Vagina (tissue), 2 donors: ENCODE measurements around the gene BCO1. TPM values are rescaled to one million over a fixed set of nuclear protein-coding genes. Genes with fewer than 3 reads are reported as not detected.

ENCODE experiments used
- DNase-seq, 2 donors: peaks; one replicate each; pipeline ENCODE4 v3.0.0-alpha.2; 2017; ENCODE audit errors: extremely low spot score in 2 of 2
- H3K27ac ChIP-seq: fragments of 200-600 bp; sonication (generic); one replicate; pipeline ENCODE4 v1.5.1; 2019
- H3K27me3 ChIP-seq: fragments of 200-600 bp; sonication (generic); one replicate; pipeline ENCODE4 v1.5.1; 2019
- H3K36me3 ChIP-seq, 2 donors: fragments of 200-600 bp; sonication (generic); one replicate each; pipeline ENCODE4 v1.5.1; 2017 to 2019
- H3K4me1 ChIP-seq: fragments of 200-600 bp; sonication (generic); one replicate; pipeline ENCODE4 v1.5.1; 2019
- H3K4me3 ChIP-seq, 2 donors: fragments of 200-600 bp; sonication (generic); 1 replicate in 1 of 2; 2 replicates in 1 of 2; pipeline ENCODE4 v1.5.1; 2016 to 2019
- H3K9me3 ChIP-seq: fragments of 200-600 bp; sonication (generic); one replicate; pipeline ENCODE4 v1.5.1; 2019
- POLR2A ChIP-seq, 2 donors: fragments of 450-650 bp; IDR thresholded peaks; one replicate each; pipeline ENCODE4 v1.6.1; 2017; ENCODE audit warnings: antibody characterized with exemption in 2 of 2, mild to moderate bottlenecking in 2 of 2, moderate library complexity in 2 of 2
- POLR2AphosphoS5 ChIP-seq, 2 donors: sonication (generic); formaldehyde crosslinking; IDR thresholded peaks; one replicate each; pipeline ENCODE4 v1.9.0; 2017; ENCODE audit warnings: antibody characterized with exemption in 2 of 2, mild to moderate bottlenecking in 2 of 2, low read depth in 1 of 2; ENCODE audit not compliant: insufficient read depth in 1 of 2
- intact Hi-C: fragments of 100-400 bp; cut with DNase I; formaldehyde crosslinking; loops from one replicate; pipeline ENCODE4 v1.15.1; 2023
- total RNA-seq: library from RNA; depleted of rRNA; stranded (reverse); fragments of >200 nt; gene quantifications from one replicate; pipeline ENCODE4 v1.2.3, GENCODE V29; 2016
- TF ChIP-seq, protein P1 (sequence below), 3 experiments: fragments of 450-650 bp in 2 of 3; fragments of 200-600 bp in 1 of 3; sonication (generic) in 1 of 3; IDR thresholded peaks; one replicate each; pipeline ENCODE4 v1.5.1; 2017 to 2019; ENCODE audit warnings: antibody characterized with exemption in 3 of 3, mild to moderate bottlenecking in 2 of 3, moderate library complexity in 2 of 3

Gene BCO1
- total RNA-seq, 1 donor from 2014 or later = not detected

GRCh38 chr16:81277541-81278080 lies 39.1 kb downstream of the BCO1 start:
- no peak for DNase-seq
- TF ChIP-seq POLR2A (IDR thresholded peaks at IDR 0.05) (no peak), POLR2AphosphoS5 (IDR thresholded peaks at IDR 0.05; ENCODE audit: insufficient read depth in 1 of 2, low read depth in 1 of 2) (peak in 1 of 2 donors; percentile 53)
- Histone ChIP-seq H3K27me3 (no peaks in the 10 kb centered on the region), H3K27ac (no peak overlapping the region), H3K36me3 (no peaks in the 10 kb centered on the region), H3K4me1 (no peaks in the 10 kb centered on the region), H3K4me3 (no peak overlapping the region), H3K9me3 (no peaks in the 10 kb centered on the region)
- intact Hi-C loops = no loop called here

DNA sequence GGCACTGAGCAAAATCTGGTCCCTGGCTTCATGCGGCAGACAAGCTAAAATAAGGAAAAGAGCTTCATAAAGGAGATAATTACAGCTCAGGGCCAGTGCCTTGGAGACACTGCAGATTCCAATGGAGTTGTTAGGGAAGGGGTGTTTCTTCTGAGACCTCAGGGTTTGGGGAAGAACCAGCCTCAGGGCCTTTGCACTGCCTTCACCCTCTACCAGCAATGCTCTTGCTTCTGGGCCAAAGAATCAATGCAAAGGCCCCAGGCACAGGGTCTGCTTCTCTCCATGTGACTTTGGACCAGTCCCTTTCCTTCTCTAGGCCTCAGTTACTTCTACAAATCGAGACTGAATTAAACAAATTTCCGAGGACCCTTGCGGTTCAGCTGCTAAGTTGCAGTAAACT lies 40.0 kb downstream of the BCO1 start:
- no peak overlapping the region for H3K27ac ChIP-seq

GRCh38 chr16:81279392-81279791 lies 40.9 kb downstream of the BCO1 start:
- TF ChIP-seq, protein P1, sequence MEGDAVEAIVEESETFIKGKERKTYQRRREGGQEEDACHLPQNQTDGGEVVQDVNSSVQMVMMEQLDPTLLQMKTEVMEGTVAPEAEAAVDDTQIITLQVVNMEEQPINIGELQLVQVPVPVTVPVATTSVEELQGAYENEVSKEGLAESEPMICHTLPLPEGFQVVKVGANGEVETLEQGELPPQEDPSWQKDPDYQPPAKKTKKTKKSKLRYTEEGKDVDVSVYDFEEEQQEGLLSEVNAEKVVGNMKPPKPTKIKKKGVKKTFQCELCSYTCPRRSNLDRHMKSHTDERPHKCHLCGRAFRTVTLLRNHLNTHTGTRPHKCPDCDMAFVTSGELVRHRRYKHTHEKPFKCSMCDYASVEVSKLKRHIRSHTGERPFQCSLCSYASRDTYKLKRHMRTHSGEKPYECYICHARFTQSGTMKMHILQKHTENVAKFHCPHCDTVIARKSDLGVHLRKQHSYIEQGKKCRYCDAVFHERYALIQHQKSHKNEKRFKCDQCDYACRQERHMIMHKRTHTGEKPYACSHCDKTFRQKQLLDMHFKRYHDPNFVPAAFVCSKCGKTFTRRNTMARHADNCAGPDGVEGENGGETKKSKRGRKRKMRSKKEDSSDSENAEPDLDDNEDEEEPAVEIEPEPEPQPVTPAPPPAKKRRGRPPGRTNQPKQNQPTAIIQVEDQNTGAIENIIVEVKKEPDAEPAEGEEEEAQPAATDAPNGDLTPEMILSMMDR (IDR thresholded peaks at IDR 0.05) = no peak
- TF ChIP-seq POLR2AphosphoS5 (IDR thresholded peaks at IDR 0.05; ENCODE audit: insufficient read depth in 1 of 2, low read depth in 1 of 2) = peak in 1 of 2 donors; percentile 46

More for the DNA sequence above, 40.0 kb downstream of the BCO1 start:
- Histone ChIP-seq H3K4me1 (no peaks in the 10 kb centered on the region), H3K36me3 (no peaks in the 10 kb centered on the region), H3K4me3 (no peak overlapping the region), H3K9me3 (no peaks in the 10 kb centered on the region), H3K27me3 (no peaks in the 10 kb centered on the region)
- TF ChIP-seq POLR2A (IDR thresholded peaks at IDR 0.05) = no peak
- TF ChIP-seq, protein P1 (IDR thresholded peaks at IDR 0.05) = no peak
- no peak for TF ChIP-seq POLR2AphosphoS5 (IDR thresholded peaks at IDR 0.05; ENCODE audit: insufficient read depth in 1 of 2, low read depth in 1 of 2)
- intact Hi-C loops = no loop called here
- no peak for DNase-seq

DNA sequence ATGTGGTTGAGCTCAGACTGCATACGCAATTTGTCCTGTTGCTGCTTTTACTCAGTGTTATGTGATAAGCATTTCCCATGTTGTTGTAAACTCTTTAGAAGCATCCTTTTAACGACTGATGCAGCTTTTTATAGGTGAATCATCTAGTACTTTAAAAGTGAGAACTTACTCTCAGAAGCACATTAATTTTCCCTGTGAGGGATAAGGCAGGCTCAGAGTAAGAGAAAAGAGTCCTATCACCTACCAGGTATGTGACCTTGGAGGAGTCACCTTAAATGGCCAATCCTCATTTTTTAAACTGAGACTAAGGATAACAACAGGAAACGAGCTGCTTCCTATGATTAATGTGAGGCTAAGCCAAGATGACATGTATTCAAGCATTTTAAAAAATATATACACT lies 41.9 kb downstream of the BCO1 start:
- TF ChIP-seq POLR2A (IDR thresholded peaks at IDR 0.05) (no peak), POLR2AphosphoS5 (IDR thresholded peaks at IDR 0.05; ENCODE audit: insufficient read depth in 1 of 2, low read depth in 1 of 2) (no peak)
- TF ChIP-seq, protein P1 (IDR thresholded peaks at IDR 0.05) = no peak
- DNase-seq = no peak
- Histone ChIP-seq H3K4me3 (no peak overlapping the region), H3K4me1 (no peaks in the 10 kb centered on the region), H3K27me3 (no peaks in the 10 kb centered on the region), H3K27ac (no peak overlapping the region), H3K36me3 (no peaks in the 10 kb centered on the region), H3K9me3 (no peaks in the 10 kb centered on the region)
- intact Hi-C loops = no loop called here

More at GRCh38 chr16:81279392-81279791, 40.9 kb downstream of the BCO1 start:
- DNase-seq = no peak
- intact Hi-C loops = no loop called here
- H3K4me3 ChIP-seq = no peak overlapping the region
- no peaks in the 10 kb centered on the region for H3K4me1 ChIP-seq
- H3K9me3 ChIP-seq = no peaks in the 10 kb centered on the region
- H3K27ac ChIP-seq = no peak overlapping the region
- no peaks in the 10 kb centered on the region for H3K36me3 ChIP-seq
- H3K27me3 ChIP-seq = no peaks in the 10 kb centered on the region

- Histone ChIP-seq H3K27ac (no peak overlapping the region), H3K27me3 (no peaks in the 10 kb centered on the region), H3K4me3 (no peak overlapping the region), H3K9me3 (no peaks in the 10 kb centered on the region), H3K36me3 (no peaks in the 10 kb centered on the region), H3K4me1 (no peaks in the 10 kb centered on the region)
- peak in 1 of 2 donors; percentile 17 for TF ChIP-seq POLR2AphosphoS5 (IDR thresholded peaks at IDR 0.05; ENCODE audit: insufficient read depth in 1 of 2, low read depth in 1 of 2)
- TF ChIP-seq, protein P1 (IDR thresholded peaks at IDR 0.05) = no peak
- no peak for DNase-seq
- intact Hi-C loops = no loop called here
These were observed 44.6 kb downstream of the BCO1 start for GRCh38 chr16:81283044-81283443.
